AG04449 (cell line): ENCODE data around the gene ZNRD2.

Source experiments
- CTCF ChIA-PET: fragments of 350-600 bp; formaldehyde crosslinking; extraction: SDS; loops from one replicate; lab custom pipeline; 2021; ENCODE audit warnings: antibody characterized with exemption; lab: Yijun Ruan, JAX
- POLR2A ChIA-PET: fragments of 400-600, 350-600 bp; formaldehyde crosslinking; extraction: SDS; loops from one replicate; lab custom pipeline; 2020; ENCODE audit warnings: antibody characterized with exemption, inconsistent platforms; lab: Yijun Ruan, JAX
- DNase-seq: peaks from one replicate; pipeline ENCODE4 v3.0.0-alpha.2; 2010; ENCODE audit warnings: low read depth, low spot score
- H3K4me3 ChIP-seq: 2 replicates; pipeline ENCODE4 v1.5.1; 2011; ENCODE audit warnings: low read depth, mild to moderate bottlenecking, control low read depth, low read length
- CTCF ChIP-seq: IDR thresholded peaks from one replicate; pipeline ENCODE4 v1.5.1; 2011; ENCODE audit warnings: mild to moderate bottlenecking, moderate library complexity, low read length, control low read depth, inconsistent platforms; ENCODE audit not compliant: insufficient read depth; ENCODE audit errors: missing control alignments

ZNRD2 gene

GRCh38 chr11:65549096-65549495, 21.2 kb upstream of the ZNRD2 start:
- H3K4me3 ChIP-seq: no peak overlapping the region
- ChIA-PET CTCF (interaction anchor here (1.2 to 6.0 kb wide), 3 partner anchors 8 to 45 kb away, joined by 3 to 60 read pairs (median 5); no protein-coding TSS in a partner anchor), POLR2A (no interaction called here)
- no peak for TF ChIP-seq CTCF
- DNase-seq: no peak

- TF ChIP-seq CTCF: peak; percentile 56
- ChIA-PET POLR2A (no interaction called here), CTCF (interaction anchor here (0.8 to 6.0 kb wide), 9 partner anchors 7 to 43 kb away, joined by 3 to 60 read pairs (median 4); no protein-coding TSS in a partner anchor)
- no peak overlapping the region for H3K4me3 ChIP-seq
- no peak for DNase-seq
These were observed 18.5 kb upstream of the ZNRD2 start for GRCh38 chr11:65551572-65552387.

- CTCF ChIA-PET: interaction anchor here (0.8 to 6.0 kb wide), 9 partner anchors 8 to 42 kb away, joined by 3 to 60 read pairs (median 3); no protein-coding TSS in a partner anchor
- POLR2A ChIA-PET: no interaction called here
- TF ChIP-seq CTCF: no peak
- no peak for DNase-seq
- no peak overlapping the region for H3K4me3 ChIP-seq
These were observed 17.8 kb upstream of the ZNRD2 start for GRCh38 chr11:65552388-65552951.

GRCh38 chr11:65553301-65554001, 16.8 kb upstream of the ZNRD2 start:
- POLR2A ChIA-PET: no interaction called here
- CTCF ChIA-PET: interaction anchor here (1.3 to 6.0 kb wide), 2 partner anchors 12 to 27 kb away, joined by 3 to 60 read pairs; no protein-coding TSS in a partner anchor

GRCh38 chr11:65554057-65554818, 16.0 kb upstream of the ZNRD2 start:
- ChIA-PET CTCF (interaction anchor here (0.8 to 6.0 kb wide), 5 partner anchors 11 to 18 kb away, joined by 3 to 60 read pairs (median 5); partner anchors contain the start of gene FAM89B), POLR2A (no interaction called here)
- no peak for TF ChIP-seq CTCF
- no peak for DNase-seq
- H3K4me3 ChIP-seq: no peak overlapping the region

More at GRCh38 chr11:65553301-65554001, 16.8 kb upstream of the ZNRD2 start:
- no peak for DNase-seq
- H3K4me3 ChIP-seq: no peak overlapping the region
- no peak for TF ChIP-seq CTCF
